ENCODE measurements around the gene QPCT.

QPCT gene

GRCh38 chr2:37375741-37376288, 31.4 kb downstream of the QPCT start:
- Histone ChIP-seq H3K4me1 (ENCODE audit: control insufficient read depth, low read length) (peaks cover 54% of the 10 kb centered on the region), H3F3A (ENCODE audit: control insufficient read depth, insufficient read depth) (0 out of 2 replicates have a peak, but pooled peaks cover 5% of the 10 kb centered on the region), H3K4me3 (ENCODE audit: low read length) (peak overlapping the region; percentile 63), H3K27me3 (ENCODE audit: control insufficient read depth, low read length) (no peaks in the 10 kb centered on the region), H3K27ac (ENCODE audit: low read depth, low read length) (peak overlapping the region; percentile 63), H4K20me1 (ENCODE audit: control insufficient read depth, insufficient read depth, low read depth, low read length) (no peaks in the 10 kb centered on the region), H3K36me3 (ENCODE audit: control insufficient read depth, low read length) (peaks cover 11% of the 10 kb centered on the region), H3K4me2 (ENCODE audit: low read length) (peak overlapping the region; percentile 88), H3K9me3 (ENCODE audit: control insufficient read depth, insufficient read depth, low read length) (no peaks in the 10 kb centered on the region), H3K79me2 (ENCODE audit: control insufficient read depth, low read length) (no peaks in the 10 kb centered on the region), H3K9me2 (replicated peaks; ENCODE audit: control insufficient read depth, low read length) (no peaks in the 10 kb centered on the region)
- TF ChIP-seq, protein P1, sequence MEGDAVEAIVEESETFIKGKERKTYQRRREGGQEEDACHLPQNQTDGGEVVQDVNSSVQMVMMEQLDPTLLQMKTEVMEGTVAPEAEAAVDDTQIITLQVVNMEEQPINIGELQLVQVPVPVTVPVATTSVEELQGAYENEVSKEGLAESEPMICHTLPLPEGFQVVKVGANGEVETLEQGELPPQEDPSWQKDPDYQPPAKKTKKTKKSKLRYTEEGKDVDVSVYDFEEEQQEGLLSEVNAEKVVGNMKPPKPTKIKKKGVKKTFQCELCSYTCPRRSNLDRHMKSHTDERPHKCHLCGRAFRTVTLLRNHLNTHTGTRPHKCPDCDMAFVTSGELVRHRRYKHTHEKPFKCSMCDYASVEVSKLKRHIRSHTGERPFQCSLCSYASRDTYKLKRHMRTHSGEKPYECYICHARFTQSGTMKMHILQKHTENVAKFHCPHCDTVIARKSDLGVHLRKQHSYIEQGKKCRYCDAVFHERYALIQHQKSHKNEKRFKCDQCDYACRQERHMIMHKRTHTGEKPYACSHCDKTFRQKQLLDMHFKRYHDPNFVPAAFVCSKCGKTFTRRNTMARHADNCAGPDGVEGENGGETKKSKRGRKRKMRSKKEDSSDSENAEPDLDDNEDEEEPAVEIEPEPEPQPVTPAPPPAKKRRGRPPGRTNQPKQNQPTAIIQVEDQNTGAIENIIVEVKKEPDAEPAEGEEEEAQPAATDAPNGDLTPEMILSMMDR (IDR thresholded peaks at IDR 0.05; ENCODE audit: low read depth, low read length, poor library complexity, severe bottlenecking) = no peak
- TF ChIP-seq EZH2phosphoT487 (IDR thresholded peaks at IDR 0.05; ENCODE audit: borderline replicate concordance, low read length) = no peak

DNA sequence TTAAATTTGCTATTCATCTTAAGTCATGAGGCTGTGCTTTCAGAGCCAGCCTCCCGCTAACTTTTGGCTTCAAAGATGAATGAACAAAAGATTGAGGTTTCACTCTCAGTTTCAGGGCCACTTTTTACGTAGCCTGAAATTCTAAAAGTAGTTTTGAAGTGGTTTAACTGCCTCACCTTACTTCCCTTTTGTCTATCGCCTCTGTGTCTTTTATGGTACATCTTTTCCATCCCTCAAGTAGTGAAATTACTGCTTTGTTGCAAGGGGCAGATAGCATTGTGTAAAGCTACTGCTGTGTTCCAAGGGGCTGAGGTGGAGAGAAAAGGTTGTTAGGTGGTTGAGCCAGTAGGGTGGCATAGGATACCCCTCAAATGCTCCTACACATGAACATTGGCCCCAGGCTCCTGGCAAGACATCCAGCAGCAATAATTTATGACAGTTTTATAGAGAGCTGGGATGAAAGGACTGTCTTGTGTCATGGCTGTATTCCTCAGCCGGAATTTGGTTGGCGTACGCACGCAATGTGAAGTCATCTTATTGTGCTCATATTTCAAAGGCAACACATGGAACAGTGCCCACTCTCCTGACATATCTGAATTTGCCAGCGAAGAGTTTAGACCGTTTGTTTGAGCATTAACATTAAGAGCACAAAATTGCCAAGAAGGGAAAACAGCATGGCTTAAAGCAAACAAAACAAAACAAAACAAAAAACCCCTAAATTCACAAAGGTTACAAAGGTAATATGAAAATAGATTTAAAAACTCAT, 32.2 kb downstream of the QPCT start:
- Histone ChIP-seq H4K20me1 (ENCODE audit: control insufficient read depth, insufficient read depth, low read depth, low read length) (no peaks in the 10 kb centered on the region), H3K27ac (ENCODE audit: low read depth, low read length) (peak overlapping the region; percentile 63), H3F3A (ENCODE audit: control insufficient read depth, insufficient read depth) (0 out of 2 replicates have a peak, but pooled peaks cover 5% of the 10 kb centered on the region), H3K9me2 (replicated peaks; ENCODE audit: control insufficient read depth, low read length) (no peaks in the 10 kb centered on the region), H3K27me3 (ENCODE audit: control insufficient read depth, low read length) (no peaks in the 10 kb centered on the region), H3K79me2 (ENCODE audit: control insufficient read depth, low read length) (no peaks in the 10 kb centered on the region), H3K4me2 (ENCODE audit: low read length) (peak overlapping the region; percentile 88), H3K36me3 (ENCODE audit: control insufficient read depth, low read length) (peaks cover 11% of the 10 kb centered on the region), H3K4me3 (ENCODE audit: low read length) (peak overlapping the region; percentile 63), H3K9me3 (ENCODE audit: control insufficient read depth, insufficient read depth, low read length) (no peaks in the 10 kb centered on the region), H3K4me1 (ENCODE audit: control insufficient read depth, low read length) (peaks cover 62% of the 10 kb centered on the region)
- TF ChIP-seq, protein P1 (IDR thresholded peaks at IDR 0.05; ENCODE audit: low read depth, low read length, poor library complexity, severe bottlenecking) = no peak
- TF ChIP-seq EZH2phosphoT487 (IDR thresholded peaks at IDR 0.05; ENCODE audit: borderline replicate concordance, low read length) = no peak

DNA sequence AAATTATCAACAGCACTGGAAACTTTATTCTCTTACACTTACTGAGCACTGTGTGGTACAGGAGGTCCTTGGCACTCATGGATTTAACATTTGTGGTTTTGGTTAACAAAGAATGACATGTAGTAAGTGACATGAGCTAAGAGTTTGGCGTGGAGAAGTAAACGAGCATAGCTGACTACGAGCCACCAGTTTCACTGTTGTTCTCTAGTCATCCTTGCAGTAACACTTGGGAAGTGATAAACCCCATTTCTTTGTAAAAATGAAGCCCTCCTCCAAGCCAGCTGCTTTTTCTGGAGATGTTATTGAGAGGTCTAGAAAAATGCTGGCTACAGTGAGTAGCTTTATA, 32.7 kb downstream of the QPCT start:
- Histone ChIP-seq H3K4me3 (ENCODE audit: low read length) (peak overlapping the region; percentile 63), H3K36me3 (ENCODE audit: control insufficient read depth, low read length) (peaks cover 11% of the 10 kb centered on the region), H4K20me1 (ENCODE audit: control insufficient read depth, insufficient read depth, low read depth, low read length) (no peaks in the 10 kb centered on the region), H3K27ac (ENCODE audit: low read depth, low read length) (peak overlapping the region; percentile 63), H3K9me3 (ENCODE audit: control insufficient read depth, insufficient read depth, low read length) (no peaks in the 10 kb centered on the region), H3K4me2 (ENCODE audit: low read length) (peak overlapping the region; percentile 88), H3F3A (ENCODE audit: control insufficient read depth, insufficient read depth) (0 out of 2 replicates have a peak, but pooled peaks cover 5% of the 10 kb centered on the region), H3K9me2 (replicated peaks; ENCODE audit: control insufficient read depth, low read length) (no peaks in the 10 kb centered on the region), H3K4me1 (ENCODE audit: control insufficient read depth, low read length) (peaks cover 62% of the 10 kb centered on the region), H3K79me2 (ENCODE audit: control insufficient read depth, low read length) (no peaks in the 10 kb centered on the region), H3K27me3 (ENCODE audit: control insufficient read depth, low read length) (no peaks in the 10 kb centered on the region)
- TF ChIP-seq, protein P1 (IDR thresholded peaks at IDR 0.05; ENCODE audit: low read depth, low read length, poor library complexity, severe bottlenecking) = no peak
- TF ChIP-seq EZH2phosphoT487 (IDR thresholded peaks at IDR 0.05; ENCODE audit: borderline replicate concordance, low read length) = no peak
